B cell (primary cell): ENCODE results near the gene HOXA3. TPM values are rescaled to one million over a fixed set of nuclear protein-coding genes. Genes with fewer than 3 reads are reported as not detected.

Source experiments
- ATAC-seq: fragments of 200-7000 bp; cut with Tn5 transposase; one replicate; pipeline ENCODE4 v1.10.0; 2021; ENCODE audit warnings: low read depth, mild to moderate bottlenecking, moderate number of reproducible peaks, moderate library complexity
- CTCF ChIA-PET: fragments of 350-600 bp; sonication (Branson Sonifier 250); formaldehyde crosslinking; loops from one replicate; lab custom pipeline; 2021; ENCODE audit warnings: antibody characterized with exemption, inconsistent platforms; lab: Charles Lee
- POLR2A ChIA-PET: fragments of 350-600 bp; sonication (Branson Sonifier 250); formaldehyde crosslinking; loops from one replicate; lab custom pipeline; 2021; ENCODE audit warnings: antibody characterized with exemption; lab: Charles Lee
- DNase-seq: peaks from one replicate; pipeline ENCODE4 v3.0.0; 2013
- H2AFZ ChIP-seq: 2 replicates; pipeline ENCODE4 v1.6.1; 2012; ENCODE audit warnings: mild to moderate bottlenecking, low read depth, low read length; ENCODE audit not compliant: insufficient read depth, poor library complexity, severe bottlenecking
- H3K27ac ChIP-seq, 2 donors: 1 replicate in 1 of 2; 2 replicates in 1 of 2; pipeline ENCODE4 v1.5.1; 2012 to 2013; ENCODE audit warnings: low read length in 2 of 2, mild to moderate bottlenecking in 2 of 2, moderate library complexity in 1 of 2
- H3K27me3 ChIP-seq, 4 experiments: fragments of 200-600 bp in 1 of 4; sonication (generic) in 1 of 4; replicated peaks in 1 of 4; 1 replicate in 2 of 4; 2 replicates in 2 of 4; pipeline versions ENCODE4 v1.6.1 to v1.7.0; 2013 to 2016; ENCODE audit warnings: low read length in 3 of 4, mild to moderate bottlenecking in 2 of 4, mixed read lengths in 1 of 4, moderate library complexity in 1 of 4; ENCODE audit not compliant: insufficient read depth in 4 of 4, control insufficient read depth in 3 of 4; ENCODE audit errors: control extremely low read depth in 1 of 4
- H3K36me3 ChIP-seq, 2 experiments: replicated peaks in 1 of 2; 1 replicate in 1 of 2; 2 replicates in 1 of 2; pipeline versions ENCODE4 v1.6.1 to v1.7.1; 2013; ENCODE audit warnings: low read length in 1 of 2; ENCODE audit not compliant: insufficient read depth in 2 of 2, control insufficient read depth in 1 of 2; ENCODE audit errors: control extremely low read depth in 1 of 2, extremely low read depth in 1 of 2
- H3K4me1 ChIP-seq, 2 donors: fragments of 200-600 bp in 1 of 2; sonication (generic) in 1 of 2; 1 replicate in 1 of 2; 2 replicates in 1 of 2; pipeline versions ENCODE4 v1.5.1 to v1.6.1; 2013 to 2017; ENCODE audit warnings: low read length in 2 of 2; ENCODE audit not compliant: control insufficient read depth in 2 of 2, insufficient read depth in 2 of 2
- H3K4me2 ChIP-seq: replicated peaks from 2 replicates; pipeline ENCODE3; 2012; ENCODE audit warnings: mild to moderate bottlenecking, low read depth, low read length; ENCODE audit not compliant: poor library complexity, severe bottlenecking
- H3K4me3 ChIP-seq, 5 experiments: fragments of 200-600 bp in 1 of 5; sonication (generic) in 1 of 5; 1 replicate in 3 of 5; 2 replicates in 2 of 5; pipeline versions ENCODE4 v1.5.1 to v1.7.0; 2011 to 2016; ENCODE audit warnings: low read length in 4 of 5, mild to moderate bottlenecking in 4 of 5, low read depth in 2 of 5, control low read depth in 1 of 5, moderate library complexity in 1 of 5; ENCODE audit not compliant: insufficient read depth in 1 of 5; ENCODE audit errors: control extremely low read depth in 1 of 5, extremely low read depth in 1 of 5
- H3K79me2 ChIP-seq: fragments of 200-600 bp; sonication (generic); one replicate; pipeline ENCODE4 v1.6.0; 2016; ENCODE audit warnings: low read length; ENCODE audit not compliant: control insufficient read depth, insufficient read depth
- H3K9ac ChIP-seq: fragments of 200-600 bp; sonication (generic); 2 replicates; pipeline ENCODE4 v1.6.1; 2017; ENCODE audit warnings: mild to moderate bottlenecking, low read length, moderate library complexity
- H3K9me3 ChIP-seq, 3 donors: one replicate each; pipeline versions ENCODE4 v1.6.1 to v1.7.1; 2013; ENCODE audit warnings: low read length in 2 of 3; ENCODE audit not compliant: control insufficient read depth in 2 of 3, insufficient read depth in 1 of 3; ENCODE audit errors: control extremely low read depth in 1 of 3
- H4K20me1 ChIP-seq: 2 replicates; pipeline ENCODE4 v1.6.0; 2012; ENCODE audit warnings: mild to moderate bottlenecking, low read length; ENCODE audit not compliant: insufficient read depth, control insufficient read depth, poor library complexity, severe bottlenecking
- H3K27ac Mint-ChIP-seq: one replicate; pipeline ENCODE4 v1.8.0; 2021; ENCODE audit warnings: mixed read lengths
- H3K27me3 Mint-ChIP-seq: one replicate; pipeline ENCODE4 v1.8.0; 2021; ENCODE audit warnings: mixed read lengths
- H3K4me1 Mint-ChIP-seq: one replicate; pipeline ENCODE4 v1.8.0; 2021; ENCODE audit warnings: mixed read lengths
- H3K4me3 Mint-ChIP-seq: one replicate; pipeline ENCODE4 v1.8.0; 2021; ENCODE audit warnings: mixed read lengths
- H3K9me3 Mint-ChIP-seq: one replicate; pipeline ENCODE4 v1.8.0; 2022; ENCODE audit warnings: mixed read lengths; ENCODE audit not compliant: insufficient read depth
- EZH2 ChIP-seq: IDR thresholded peaks from 2 replicates; pipeline ENCODE4 v1.6.1; 2012; ENCODE audit warnings: borderline replicate concordance, low read depth, mild to moderate bottlenecking, moderate library complexity, low read length; ENCODE audit not compliant: insufficient read depth, poor library complexity, severe bottlenecking
- WGBS: methylation state at CpG from one replicate; pipeline ENCODE4 v1.1.5; 2013; ENCODE audit warnings: missing lambda C conversion rate; ENCODE audit not compliant: insufficient coverage; 5-methylcytosine and 5-hydroxymethylcytosine counted together
- intact Hi-C: fragments of 100-400 bp; cut with micrococcal nuclease; formaldehyde crosslinking; loops from one replicate; pipeline ENCODE4 v1.10.0; 2022
- polyA plus RNA-seq: library from polyadenylated mRNA; depleted of rRNA; stranded (reverse); fragments of >200 nt; gene quantifications from 2 replicates; pipeline ENCODE4 v1.2.3, GENCODE V29; 2012
- total RNA-seq, 2 donors: library from RNA; stranded (reverse); fragments of 120-200 nt in 1 of 2; gene quantifications; 1 replicate in 1 of 2; 2 replicates in 1 of 2; pipeline versions ENCODE4 v1.2.3 to v1.2.4, GENCODE V29; 2013 to 2022
- TF ChIP-seq, protein P1 (sequence below): fragments of 200-600 bp; IDR thresholded peaks from one replicate; pipeline ENCODE4 v1.8.0; 2022; ENCODE audit warnings: antibody characterized with exemption, mild to moderate bottlenecking

HOXA3 gene
- total and polyA plus RNA-seq, 2 donors (not counting 1 experiment from before 2014, with no cell fraction given): 0.07 TPM; not detected in 1

DNA sequence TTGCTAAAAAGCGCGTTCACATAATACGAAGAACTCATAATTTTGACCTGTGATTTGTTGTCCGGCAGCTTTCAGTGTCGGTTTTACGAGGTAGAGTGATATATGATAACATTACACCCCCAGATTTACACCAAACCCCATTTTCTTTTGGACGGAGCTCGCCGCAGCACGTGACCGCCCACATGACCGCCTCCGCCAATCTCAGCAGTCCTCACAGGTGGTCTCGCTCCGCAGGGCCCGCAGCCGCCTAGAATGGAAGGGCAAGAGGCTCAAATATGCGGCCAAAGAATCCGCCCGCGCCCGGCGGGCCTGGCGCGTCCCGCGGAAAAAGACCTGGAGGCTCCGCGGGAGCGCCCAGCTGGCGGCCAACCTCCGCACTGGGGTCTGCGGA lies 4.1 kb upstream of the HOXA3 start, which contains the start of gene HOXA7:
TSS of gene HOXA7 (minus strand) at position 168 of the 391 bp plus-strand sequence. CDS start at position 38, 130 bp downstream.
- intact Hi-C loops: loop anchor here (2.0 kb wide), 2 partner anchors 84 to 1300 kb away; no protein-coding TSS in a partner anchor
- 2% methylated on average over 27 of the region's 33 CpGs for WGBS
- POLR2A ChIA-PET: interaction anchor here (1.5 kb wide), 1 partner anchor 1301 kb away, joined by 3 read pairs; no protein-coding TSS in a partner anchor
- no peak for ATAC-seq
- H3K4me1 ChIP-seq: peaks cover 65 to 75% of the 10 kb centered on the region in 2 donors
- peaks cover 0 to 82% (median 18%) of the 10 kb centered on the region in 3 donors for H3K9me3 ChIP-seq
- H3K27me3 ChIP-seq: peaks cover 1 to 94% (median 80%) of the 10 kb centered on the region in 4 experiments
- no peaks in the 10 kb centered on the region for H3K9me3 Mint-ChIP-seq
- peaks cover 77% of the 10 kb centered on the region for H3K27me3 Mint-ChIP-seq
- H2AFZ ChIP-seq: no peak within 1 kb of the TSS
- H3K4me3 Mint-ChIP-seq: peak within 1 kb of the TSS; percentile 23
- H3K27ac Mint-ChIP-seq: peak within 1 kb of the TSS; percentile 87
- peaks cover 44% of the 10 kb centered on the region for H3K4me1 Mint-ChIP-seq
- TF ChIP-seq, protein P1, sequence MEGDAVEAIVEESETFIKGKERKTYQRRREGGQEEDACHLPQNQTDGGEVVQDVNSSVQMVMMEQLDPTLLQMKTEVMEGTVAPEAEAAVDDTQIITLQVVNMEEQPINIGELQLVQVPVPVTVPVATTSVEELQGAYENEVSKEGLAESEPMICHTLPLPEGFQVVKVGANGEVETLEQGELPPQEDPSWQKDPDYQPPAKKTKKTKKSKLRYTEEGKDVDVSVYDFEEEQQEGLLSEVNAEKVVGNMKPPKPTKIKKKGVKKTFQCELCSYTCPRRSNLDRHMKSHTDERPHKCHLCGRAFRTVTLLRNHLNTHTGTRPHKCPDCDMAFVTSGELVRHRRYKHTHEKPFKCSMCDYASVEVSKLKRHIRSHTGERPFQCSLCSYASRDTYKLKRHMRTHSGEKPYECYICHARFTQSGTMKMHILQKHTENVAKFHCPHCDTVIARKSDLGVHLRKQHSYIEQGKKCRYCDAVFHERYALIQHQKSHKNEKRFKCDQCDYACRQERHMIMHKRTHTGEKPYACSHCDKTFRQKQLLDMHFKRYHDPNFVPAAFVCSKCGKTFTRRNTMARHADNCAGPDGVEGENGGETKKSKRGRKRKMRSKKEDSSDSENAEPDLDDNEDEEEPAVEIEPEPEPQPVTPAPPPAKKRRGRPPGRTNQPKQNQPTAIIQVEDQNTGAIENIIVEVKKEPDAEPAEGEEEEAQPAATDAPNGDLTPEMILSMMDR: no peak
- no peaks in the 10 kb centered on the region for H3K79me2 ChIP-seq
- H3K4me2 ChIP-seq: peak within 1 kb of the TSS; percentile 42
- H3K27ac ChIP-seq: no peak within 1 kb of the TSS
- peak within 1 kb of the TSS in 2 of 5 experiments; percentile 8 to 15 for H3K4me3 ChIP-seq
- DNase-seq: peak; percentile 54
- H3K36me3 ChIP-seq: no peaks in the 10 kb centered on the region
- CTCF ChIA-PET: interaction anchor here (0.8 to 2.0 kb wide), 3 partner anchors 39 to 1302 kb away, joined by 4 to 7 read pairs (median 5); no protein-coding TSS in a partner anchor
- peaks cover 10% of the 10 kb centered on the region for H4K20me1 ChIP-seq
- peak within 1 kb of the TSS; percentile 8 for H3K9ac ChIP-seq

DNA sequence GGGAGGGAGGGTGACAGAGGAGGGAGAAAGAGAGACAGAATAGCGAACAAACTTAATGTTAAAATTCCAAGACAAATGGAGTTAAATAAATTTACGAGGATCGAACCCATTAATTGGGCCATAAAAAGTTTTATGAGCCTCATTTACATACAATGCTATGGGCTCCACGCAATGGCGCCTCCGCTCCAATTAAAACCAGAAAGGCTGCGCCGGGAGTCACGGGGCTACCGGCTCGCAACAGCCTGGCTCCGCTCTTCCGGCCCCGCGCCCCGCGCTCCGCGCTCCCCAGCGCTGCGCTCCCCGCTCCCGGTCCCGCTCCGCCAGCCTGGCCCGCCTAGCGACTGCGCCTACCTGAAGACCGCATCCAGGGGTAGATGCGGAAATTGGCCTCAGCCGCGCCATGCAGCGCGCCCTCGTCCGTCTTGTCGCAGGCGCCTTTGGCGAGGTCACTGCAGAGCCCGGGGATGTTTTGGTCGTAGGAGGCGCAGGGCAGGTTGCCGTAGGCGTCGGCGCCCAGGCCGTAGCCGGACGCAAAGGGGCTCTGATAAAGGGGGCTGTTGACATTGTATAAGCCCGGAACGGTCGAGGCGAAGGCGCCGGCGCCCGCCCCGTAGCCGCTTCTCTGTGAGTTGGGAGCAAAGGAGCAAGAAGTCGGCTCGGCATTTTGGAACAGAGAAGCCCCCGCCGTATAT lies 3.6 kb upstream of the HOXA3 start:
- Histone ChIP-seq H3K79me2 (no peaks in the 10 kb centered on the region), H3K36me3 (no peaks in the 10 kb centered on the region), H2AFZ (no peak overlapping the region), H3K27me3 (peaks cover 1 to 96% (median 84%) of the 10 kb centered on the region in 4 experiments), H3K9ac (peak overlapping the region; percentile 8), H3K4me2 (peak overlapping the region; percentile 42), H3K4me1 (peaks cover 65 to 75% of the 10 kb centered on the region in 2 donors), H3K4me3 (peak overlapping the region in 2 of 5 experiments; percentile 8 to 15), H4K20me1 (peaks cover 10% of the 10 kb centered on the region), H3K9me3 (peaks cover 0 to 87% (median 18%) of the 10 kb centered on the region in 3 donors), H3K27ac (no peak overlapping the region)
- 2% methylated on average over 60 of the region's 63 CpGs for WGBS
- Mint-ChIP-seq H3K27ac (peak overlapping the region; percentile 86), H3K9me3 (no peaks in the 10 kb centered on the region), H3K4me1 (peaks cover 45% of the 10 kb centered on the region), H3K27me3 (peaks cover 80% of the 10 kb centered on the region), H3K4me3 (peak overlapping the region; percentile 23)
- intact Hi-C loops: loop anchor here (2.0 kb wide), 2 partner anchors 85 to 1299 kb away; no protein-coding TSS in a partner anchor
- no peak for ATAC-seq
- no peak for TF ChIP-seq EZH2
- TF ChIP-seq, protein P1: no peak
- DNase-seq: peak; percentile 57
- ChIA-PET POLR2A (interaction anchor here (1.1 to 1.5 kb wide), 2 partner anchors 10 to 1300 kb away, joined by 3 to 5 read pairs; partner anchors contain the start of gene HOXA9), CTCF (interaction anchor here (0.8 to 1.5 kb wide), 2 partner anchors 787 to 1301 kb away, joined by 4 to 5 read pairs; no protein-coding TSS in a partner anchor)
